GM23338 (cell line): Measurements from ENCODE around the gene IGF2BP3.

Source experiments
- CREB1 ChIP-seq: fragments of 250-450 bp; sonication (Bioruptor Pico); IDR thresholded peaks from 2 replicates; pipeline ENCODE4 v1.5.0; 2020; ENCODE audit warnings: low read depth, mild to moderate bottlenecking, moderate library complexity
- CTCF ChIP-seq, 2 experiments: fragments of 200-600 bp in 1 of 2; sonication (generic) in 1 of 2; conservative IDR thresholded peaks; 2 replicates each; pipeline versions ENCODE4 v1.5.1 to v1.6.1; 2016 to 2017; ENCODE audit warnings: antibody characterized with exemption in 2 of 2, low read depth in 2 of 2, mild to moderate bottlenecking in 2 of 2, moderate library complexity in 1 of 2
- ETS1 ChIP-seq: IDR thresholded peaks from 2 replicates; pipeline ENCODE4 v1.6.1; 2016; ENCODE audit warnings: antibody characterized with exemption
- EZH2 ChIP-seq: fragments of 200-600 bp; sonication (generic); IDR thresholded peaks from one replicate; pipeline ENCODE4 v1.8.0; 2017; ENCODE audit warnings: antibody characterized with exemption, mild to moderate bottlenecking, low read depth; ENCODE audit not compliant: unreplicated experiment
- EZH2phosphoT487 ChIP-seq: fragments of 200-600 bp; sonication (generic); IDR thresholded peaks from one replicate; pipeline ENCODE4 v1.8.1; 2018; ENCODE audit warnings: antibody characterized with exemption; ENCODE audit not compliant: unreplicated experiment
- JUNB ChIP-seq: IDR thresholded peaks from one replicate; pipeline ENCODE4 v1.6.1; 2016; ENCODE audit warnings: antibody characterized with exemption; ENCODE audit not compliant: unreplicated experiment
- NANOG ChIP-seq: IDR thresholded peaks from 2 replicates; pipeline ENCODE4 v1.6.1; 2016; ENCODE audit warnings: antibody characterized with exemption, borderline replicate concordance
- POLR2AphosphoS5 ChIP-seq: IDR thresholded peaks from 2 replicates; pipeline ENCODE4 v1.6.1; 2016; ENCODE audit warnings: antibody characterized with exemption, low read depth
- REST ChIP-seq: IDR thresholded peaks from one replicate; pipeline ENCODE4 v1.6.1; 2018; ENCODE audit warnings: antibody characterized with exemption; ENCODE audit not compliant: unreplicated experiment
- STAT1 ChIP-seq: IDR thresholded peaks from one replicate; pipeline ENCODE4 v1.6.1; 2016; ENCODE audit warnings: antibody characterized with exemption; ENCODE audit not compliant: unreplicated experiment
- ZNF331 ChIP-seq: fragments of 250-450 bp; sonication (Bioruptor Pico); IDR thresholded peaks from 2 replicates; pipeline ENCODE4 v1.5.0; 2020; ENCODE audit warnings: low read depth, mild to moderate bottlenecking, moderate library complexity
- ZNF462 ChIP-seq: fragments of 250-450 bp; sonication (Bioruptor Pico); IDR thresholded peaks from 2 replicates; pipeline ENCODE4 v1.5.0; 2020; ENCODE audit warnings: mild to moderate bottlenecking, moderate library complexity

- no peak for TF ChIP-seq REST
- no peak for TF ChIP-seq CTCF (conservative IDR thresholded peaks at IDR 0.05; ENCODE audit: low read depth in 2 of 2)
- no peak for TF ChIP-seq EZH2
- no peak for TF ChIP-seq POLR2AphosphoS5
- TF ChIP-seq ZNF331 (CRISPR knock-in tag): no peak
- TF ChIP-seq NANOG: no peak
- TF ChIP-seq ETS1: no peak
- TF ChIP-seq CREB1 (CRISPR knock-in tag): no peak
- no peak for TF ChIP-seq EZH2phosphoT487
- TF ChIP-seq JUNB: no peak
- no peak for TF ChIP-seq STAT1
- TF ChIP-seq ZNF462 (CRISPR knock-in tag): no peak
Observed at GRCh38 chr7:23419845-23420244, 50.4 kb downstream of the IGF2BP3 start.
